SH-SY5Y (cell line): ENCODE results near the gene ADAMTSL1.

ENCODE experiments used
- GATA2 ChIP-seq: IDR thresholded peaks from 2 replicates; pipeline ENCODE4 v1.6.1; 2011; ENCODE audit warnings: mild to moderate bottlenecking, low read depth, low read length
- GATA3 ChIP-seq: IDR thresholded peaks from 2 replicates; pipeline ENCODE4 v1.6.1; 2011; ENCODE audit warnings: low read depth, mild to moderate bottlenecking, low read length, moderate library complexity

- TF ChIP-seq GATA3, result no peak
- TF ChIP-seq GATA2, result no peak
These were observed 202.0 kb downstream of the ADAMTSL1 start for GRCh38 chr9:18675973-18676372.
